K562 (cell line): ENCODE measurements around the gene GABRR2. TPM values are rescaled to one million over a fixed set of nuclear protein-coding genes. Genes with fewer than 3 reads are reported as not detected.

Experiments
- ATAC-seq: fragments of 200-7000 bp; cut with Tn5 transposase; 3 replicates; pipeline ENCODE4 v1.9.1; 2020; ENCODE audit warnings: moderate library complexity
- BruUV-seq: library from RNA; stranded (reverse); fragments of 400-500 nt; replicated peaks from 2 replicates; lab custom pipeline; 2021; lab: Mats Ljungman, UMichigan
- CTCF ChIA-PET: fragments of 300-600 bp; formaldehyde crosslinking; extraction: SDS; loops from one replicate; lab custom pipeline; 2021; ENCODE audit warnings: low intra/inter-chr PET ratio; lab: Yijun Ruan, JAX
- POLR2A ChIA-PET: fragments of 300-600, 350-650 bp; sonication (Branson Sonifier 250); formaldehyde crosslinking; extraction: SDS; loops from one replicate; lab custom pipeline; 2021; ENCODE audit warnings: antibody characterized with exemption, inconsistent platforms; lab: Yijun Ruan, JAX
- DNase-seq, 4 experiments: peaks; one replicate each; pipeline versions ENCODE4 v3.0.0 to v3.0.0-alpha.2; 2011 to 2018; ENCODE audit warnings: low spot score in 3 of 4, mixed read lengths in 3 of 4; ENCODE audit errors: extremely low read depth in 1 of 4
- FAIRE-seq: peaks from 2 replicates; lab custom pipeline; 2011; peaks lifted over from hg19 to GRCh38; lab: Jason Lieb, UNC
- H2AFZ ChIP-seq: 2 replicates; pipeline ENCODE4 v1.6.0; 2011; ENCODE audit warnings: low read depth, low read length, control low read depth, inconsistent platforms
- H3K27ac ChIP-seq: fragments of 200-600 bp; 3 replicates; pipeline ENCODE4 v1.8.0; 2011; ENCODE audit warnings: low read depth, mild to moderate bottlenecking, control low read depth, inconsistent platforms, low read length, moderate library complexity, mixed read lengths; ENCODE audit errors: extremely low read depth
- H3K27me3 ChIP-seq, 2 experiments: fragments of 300-600 bp in 1 of 2; 2 replicates in 1 of 2; 3 replicates in 1 of 2; pipeline versions ENCODE4 v1.6.0 to v1.8.0; 2011; ENCODE audit warnings: inconsistent platforms in 2 of 2, low read length in 2 of 2, mild to moderate bottlenecking in 1 of 2, mixed read lengths in 1 of 2, moderate library complexity in 1 of 2; ENCODE audit not compliant: control insufficient read depth in 2 of 2, insufficient read depth in 2 of 2
- H3K36me3 ChIP-seq: fragments of 300-600 bp; 3 replicates; pipeline ENCODE4 v1.8.0; 2011; ENCODE audit warnings: mild to moderate bottlenecking, low read length, inconsistent platforms; ENCODE audit not compliant: control insufficient read depth, insufficient read depth
- H3K4me1 ChIP-seq, 2 experiments: fragments of 200-600 bp in 1 of 2; replicated peaks in 1 of 2; 2 replicates in 1 of 2; 3 replicates in 1 of 2; pipeline versions ENCODE4 v1.5.1 to v1.8.0; 2011; ENCODE audit warnings: inconsistent platforms in 2 of 2, low read length in 2 of 2, mild to moderate bottlenecking in 1 of 2, mixed read lengths in 1 of 2, moderate library complexity in 1 of 2; ENCODE audit not compliant: control insufficient read depth in 2 of 2, insufficient read depth in 2 of 2
- H3K4me2 ChIP-seq: 2 replicates; pipeline ENCODE4 v1.6.1; 2011; ENCODE audit warnings: low read length, control low read depth, inconsistent platforms, mixed read lengths; ENCODE audit not compliant: insufficient read depth
- H3K4me3 ChIP-seq: fragments of 200-600 bp; sonication (generic), shearing (Covaris generic); 2 replicates; pipeline ENCODE4 v1.5.1; 2016; ENCODE audit warnings: control low read depth, inconsistent platforms
- H3K79me2 ChIP-seq: fragments of 200-600 bp; 3 replicates; pipeline ENCODE4 v1.8.0; 2011; ENCODE audit warnings: low read length, inconsistent platforms; ENCODE audit not compliant: control insufficient read depth, insufficient read depth
- H3K9ac ChIP-seq, 2 experiments: 2 replicates each; pipeline versions ENCODE4 v1.6.0 to v1.6.1; 2011; ENCODE audit warnings: low read depth in 2 of 2, low read length in 2 of 2, control low read depth in 1 of 2, inconsistent platforms in 1 of 2, mild to moderate bottlenecking in 1 of 2, mixed read lengths in 1 of 2; ENCODE audit not compliant: insufficient read depth in 1 of 2
- H3K9me1 ChIP-seq: one replicate; pipeline ENCODE4 v1.6.0; 2011; ENCODE audit warnings: inconsistent platforms, mild to moderate bottlenecking, low read length, moderate library complexity; ENCODE audit not compliant: control insufficient read depth, insufficient read depth
- H3K9me3 ChIP-seq: replicated peaks from 2 replicates; pipeline ENCODE4 v1.5.1; 2011; ENCODE audit warnings: low read depth, low read length, inconsistent platforms; ENCODE audit not compliant: control insufficient read depth, insufficient read depth
- H4K20me1 ChIP-seq: replicated peaks from 2 replicates; pipeline ENCODE4 v1.6.1; 2011; ENCODE audit warnings: low read length, inconsistent platforms, mixed read lengths; ENCODE audit not compliant: control insufficient read depth, insufficient read depth
- HES1 ChIP-seq: fragments of 450-650 bp; IDR thresholded peaks from 2 replicates; pipeline ENCODE4 v1.6.1; 2016; ENCODE audit warnings: low read depth, mild to moderate bottlenecking, moderate library complexity
- MAX ChIP-seq: sonication (generic); formaldehyde crosslinking; IDR thresholded peaks from 2 replicates; pipeline ENCODE4 v1.9.0; 2022; ENCODE audit warnings: mild to moderate bottlenecking, missing genetic modification reagents
- MTA3 ChIP-seq: fragments of 450-650 bp; formaldehyde crosslinking; IDR thresholded peaks from 2 replicates; pipeline ENCODE4 v1.6.1; 2017; ENCODE audit warnings: mild to moderate bottlenecking, borderline replicate concordance
- RAD51 ChIP-seq: fragments of 450-650 bp; IDR thresholded peaks from 2 replicates; pipeline ENCODE4 v1.7.1; 2016; ENCODE audit warnings: low read depth, mild to moderate bottlenecking, borderline replicate concordance
- SAFB ChIP-seq: fragments of 200-400 bp; formaldehyde crosslinking; IDR thresholded peaks from 2 replicates; pipeline ENCODE4 v1.6.1; 2017; ENCODE audit warnings: low read depth, low read length, borderline replicate concordance
- SRSF3 ChIP-seq: fragments of 200-400 bp; formaldehyde crosslinking; IDR thresholded peaks from 2 replicates; pipeline ENCODE4 v1.6.1; 2016; ENCODE audit warnings: mild to moderate bottlenecking, low read length, moderate library complexity; ENCODE audit not compliant: insufficient read depth
- STAG1 ChIP-seq: sonication (generic); formaldehyde crosslinking; IDR thresholded peaks from 2 replicates; pipeline ENCODE4 v1.5.0; 2020; ENCODE audit warnings: missing genetic modification reagents, borderline replicate concordance
- TEAD1 ChIP-seq, 2 experiments: fragments of 450-650 bp in 1 of 2; sonication (generic) in 1 of 2; formaldehyde crosslinking; IDR thresholded peaks; 2 replicates each; pipeline versions ENCODE4 v1.4.0 to v1.8.0; 2020 to 2022; ENCODE audit warnings: mild to moderate bottlenecking in 2 of 2, missing genetic modification reagents in 1 of 2
- WHSC1 ChIP-seq: IDR thresholded peaks from one replicate; pipeline ENCODE4 v1.6.1; 2012; ENCODE audit warnings: low read length, control low read depth, inconsistent platforms
- XRCC4 ChIP-seq: IDR thresholded peaks from one replicate; pipeline ENCODE4 v1.6.1; 2011; ENCODE audit not compliant: insufficient read depth, insufficient read length; ENCODE audit errors: extremely low read depth
- ZFP1 ChIP-seq: fragments of 450-650 bp; formaldehyde crosslinking; IDR thresholded peaks from 2 replicates; pipeline ENCODE4 v1.4.0; 2020; ENCODE audit warnings: mild to moderate bottlenecking, mixed read lengths
- ZNF184 ChIP-seq: sonication (generic); formaldehyde crosslinking; IDR thresholded peaks from 2 replicates; pipeline ENCODE4 v1.5.0; 2020; ENCODE audit warnings: missing genetic modification reagents
- ZNF77 ChIP-seq: fragments of 250-450 bp; sonication (Bioruptor Pico); IDR thresholded peaks from 2 replicates; pipeline ENCODE4 v1.5.0; 2020
- WGBS: fragments of 100-300 bp; shearing (Covaris generic); methylation state at CpG from one replicate; pipeline ENCODE4 v1.1.6; 2016; ENCODE audit warnings: low coverage, mixed read lengths; ENCODE audit not compliant: insufficient coverage; ENCODE audit errors: missing lambda C conversion rate; 5-methylcytosine and 5-hydroxymethylcytosine counted together
- in situ Hi-C: fragments of 300-500 bp; cut with MboI; formaldehyde crosslinking; loops from 4 replicates; pipeline ENCODE4 v1.15.0; 2018; ENCODE audit warnings: inconsistent platforms, mixed read lengths
- intact Hi-C: fragments of 100-400 bp; cut with micrococcal nuclease; formaldehyde crosslinking; loops from 2 replicates; pipeline ENCODE4 v1.14.2; 2022
- polyA plus RNA-seq, 8 experiments: library from polyadenylated mRNA; depleted of rRNA in 4 of 8; stranded (reverse) in 5 of 8; unstranded in 3 of 8; fragments of >200 nt; fragmentation: Nextera tagmentation in 2 of 8; fragmentation: Illumina TruSeq in 1 of 8; extraction: Ambion mirVana in 2 of 8; extraction: Trizol in 1 of 8; gene quantifications; 2 replicates each; pipeline versions ENCODE4 v1.2.1 to v1.2.3, GENCODE V29; 2011 to 2014; ENCODE audit warnings: inconsistent platforms in 1 of 8, missing spikeins in 1 of 8
- total RNA-seq, 7 experiments: library from RNA; depleted of rRNA in 6 of 7; stranded (reverse); fragments of >200 nt in 6 of 7; fragmentation: Illumina TruSeq in 2 of 7; extraction: Trizol in 2 of 7; gene quantifications; 2 replicates each; pipeline versions ENCODE4 v1.2.1 to v1.2.3, GENCODE V29; 2011 to 2021; ENCODE audit warnings: low replicate concordance in 1 of 7
- TF ChIP-seq, protein P1 (sequence below), 2 experiments: fragments of 450-650 bp; IDR thresholded peaks; 2 replicates each; pipeline ENCODE4 v1.6.1; 2016
- TF ChIP-seq, protein P2 (sequence below): fragments of 150-350 bp; IDR thresholded peaks from 2 replicates; pipeline ENCODE4 v1.6.1; 2014; ENCODE audit warnings: low read depth, mild to moderate bottlenecking, low read length, borderline replicate concordance
- TF ChIP-seq, protein P3 (sequence below): fragments of 250-450 bp; sonication (Bioruptor Pico); IDR thresholded peaks from 2 replicates; pipeline ENCODE4 v1.8.0; 2021; ENCODE audit warnings: moderate library complexity, mild to moderate bottlenecking, inconsistent platforms

GABRR2 gene
- total and polyA plus RNA-seq, 9 of the 15 experiments (the other 6 are each of a cell fraction or from before 2014, with no cell fraction given) = 0.09 to 0.13 (median 0.10) TPM; not detected in 6

GRCh38 chr6:89268776-89269175 is 46.3 kb downstream of the GABRR2 start (continued):
- no peak for TF ChIP-seq ZNF184 (CRISPR knock-in tag)
- no peak for TF ChIP-seq RAD51
- TF ChIP-seq MAX (CRISPR knock-in tag) = peak; percentile 79
- TF ChIP-seq ZFP1 = no peak
- TF ChIP-seq TEAD1 (CRISPR knock-in tag; IDR thresholded peaks at IDR 0.05) = 0 out of 4 replicates have a peak, but pooled peaks of 1 of the 2 experiments have one; percentile 22
- TF ChIP-seq, protein P1, sequence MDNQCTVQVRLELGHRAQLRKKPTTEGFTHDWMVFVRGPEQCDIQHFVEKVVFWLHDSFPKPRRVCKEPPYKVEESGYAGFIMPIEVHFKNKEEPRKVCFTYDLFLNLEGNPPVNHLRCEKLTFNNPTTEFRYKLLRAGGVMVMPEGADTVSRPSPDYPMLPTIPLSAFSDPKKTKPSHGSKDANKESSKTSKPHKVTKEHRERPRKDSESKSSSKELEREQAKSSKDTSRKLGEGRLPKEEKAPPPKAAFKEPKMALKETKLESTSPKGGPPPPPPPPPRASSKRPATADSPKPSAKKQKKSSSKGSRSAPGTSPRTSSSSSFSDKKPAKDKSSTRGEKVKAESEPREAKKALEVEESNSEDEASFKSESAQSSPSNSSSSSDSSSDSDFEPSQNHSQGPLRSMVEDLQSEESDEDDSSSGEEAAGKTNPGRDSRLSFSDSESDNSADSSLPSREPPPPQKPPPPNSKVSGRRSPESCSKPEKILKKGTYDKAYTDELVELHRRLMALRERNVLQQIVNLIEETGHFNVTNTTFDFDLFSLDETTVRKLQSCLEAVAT (IDR thresholded peaks at IDR 0.05) = 0 out of 4 replicates have a peak, but pooled peaks of 1 of the 2 experiments have one; percentile 39

DNA sequence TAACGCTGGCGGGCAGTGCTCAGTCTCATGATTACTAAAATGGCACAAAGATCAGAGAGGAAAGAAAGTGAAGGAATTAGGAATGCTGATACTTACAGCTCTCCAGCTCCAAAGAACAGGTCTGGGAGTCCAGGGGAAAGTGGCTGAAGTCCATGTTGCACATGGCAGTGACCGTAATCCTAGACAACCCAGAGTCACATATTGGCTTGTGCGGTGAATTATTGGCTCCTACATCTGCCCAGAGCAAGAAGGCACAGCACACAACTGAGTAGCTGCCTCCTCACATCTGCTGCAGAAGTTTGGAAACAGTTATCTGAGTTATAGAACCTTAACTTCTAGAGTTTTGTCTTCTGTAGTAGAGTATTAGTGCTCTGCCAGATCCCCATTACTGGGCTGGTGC is 47.2 kb downstream of the GABRR2 start:
- no peak overlapping the region for H3K4me3 ChIP-seq
- no TSS peak for BruUV-seq
- H3K9me1 ChIP-seq = no peaks in the 10 kb centered on the region
- intact Hi-C loops (no loop called here), in situ Hi-C loops (no loop called here)
- no peaks in the 10 kb centered on the region for H3K79me2 ChIP-seq
- no peak overlapping the region for H3K9ac ChIP-seq
- TF ChIP-seq HES1 (no peak), ZNF77 (no peak), SRSF3 (no peak), SAFB (no peak), STAG1 (no peak), XRCC4 (no peak), MTA3 (no peak), WHSC1 (no peak)
- TF ChIP-seq, protein P2, sequence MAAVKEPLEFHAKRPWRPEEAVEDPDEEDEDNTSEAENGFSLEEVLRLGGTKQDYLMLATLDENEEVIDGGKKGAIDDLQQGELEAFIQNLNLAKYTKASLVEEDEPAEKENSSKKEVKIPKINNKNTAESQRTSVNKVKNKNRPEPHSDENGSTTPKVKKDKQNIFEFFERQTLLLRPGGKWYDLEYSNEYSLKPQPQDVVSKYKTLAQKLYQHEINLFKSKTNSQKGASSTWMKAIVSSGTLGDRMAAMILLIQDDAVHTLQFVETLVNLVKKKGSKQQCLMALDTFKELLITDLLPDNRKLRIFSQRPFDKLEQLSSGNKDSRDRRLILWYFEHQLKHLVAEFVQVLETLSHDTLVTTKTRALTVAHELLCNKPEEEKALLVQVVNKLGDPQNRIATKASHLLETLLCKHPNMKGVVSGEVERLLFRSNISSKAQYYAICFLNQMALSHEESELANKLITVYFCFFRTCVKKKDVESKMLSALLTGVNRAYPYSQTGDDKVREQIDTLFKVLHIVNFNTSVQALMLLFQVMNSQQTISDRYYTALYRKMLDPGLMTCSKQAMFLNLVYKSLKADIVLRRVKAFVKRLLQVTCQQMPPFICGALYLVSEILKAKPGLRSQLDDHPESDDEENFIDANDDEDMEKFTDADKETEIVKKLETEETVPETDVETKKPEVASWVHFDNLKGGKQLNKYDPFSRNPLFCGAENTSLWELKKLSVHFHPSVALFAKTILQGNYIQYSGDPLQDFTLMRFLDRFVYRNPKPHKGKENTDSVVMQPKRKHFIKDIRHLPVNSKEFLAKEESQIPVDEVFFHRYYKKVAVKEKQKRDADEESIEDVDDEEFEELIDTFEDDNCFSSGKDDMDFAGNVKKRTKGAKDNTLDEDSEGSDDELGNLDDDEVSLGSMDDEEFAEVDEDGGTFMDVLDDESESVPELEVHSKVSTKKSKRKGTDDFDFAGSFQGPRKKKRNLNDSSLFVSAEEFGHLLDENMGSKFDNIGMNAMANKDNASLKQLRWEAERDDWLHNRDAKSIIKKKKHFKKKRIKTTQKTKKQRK = no peak
- TF ChIP-seq, protein P3, sequence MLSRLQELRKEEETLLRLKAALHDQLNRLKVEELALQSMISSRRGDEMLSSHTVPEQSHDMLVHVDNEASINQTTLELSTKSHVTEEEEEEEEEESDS (CRISPR knock-in tag) = no peak
- no peaks in the 10 kb centered on the region for H4K20me1 ChIP-seq
- H3K27me3 ChIP-seq = peaks cover 5 to 43% of the 10 kb centered on the region in 2 experiments; a peak in 4 of 5 replicates
- H2AFZ ChIP-seq = no peak overlapping the region
- no peak overlapping the region for H3K4me2 ChIP-seq
- ATAC-seq (no peak), FAIRE-seq (no peak), DNase-seq (no peak)
- CTCF ChIA-PET = no interaction called here
- POLR2A ChIA-PET = no interaction called here
- no peaks in the 10 kb centered on the region; a peak in 1 of 5 replicates for H3K4me1 ChIP-seq
- H3K27ac ChIP-seq = no peak overlapping the region
- 3% methylated on average over 4 of the region's 4 CpGs for WGBS
- H3K9me3 ChIP-seq = no peaks in the 10 kb centered on the region
- H3K36me3 ChIP-seq = no peaks in the 10 kb centered on the region
